Hepatocyte (in vitro differentiated cells): ENCODE data around the gene ZNF423.

ENCODE experiments used
- CTCF ChIP-seq: fragments of 200-600 bp; sonication (generic); IDR thresholded peaks from 2 replicates; pipeline ENCODE4 v1.5.1; 2016; ENCODE audit warnings: antibody characterized with exemption, mild to moderate bottlenecking; ENCODE audit not compliant: poor library complexity
- EZH2 ChIP-seq: fragments of 200-600 bp; sonication (generic); IDR thresholded peaks from 2 replicates; pipeline ENCODE4 v1.6.1; 2016; ENCODE audit warnings: antibody characterized with exemption, mild to moderate bottlenecking, borderline replicate concordance
- EZH2phosphoT487 ChIP-seq: fragments of 200-600 bp; sonication (generic); IDR thresholded peaks from one replicate; pipeline ENCODE4 v1.6.1; 2018; ENCODE audit warnings: antibody characterized with exemption, mild to moderate bottlenecking, low read depth, moderate library complexity; ENCODE audit not compliant: unreplicated experiment, severe bottlenecking

GRCh38 chr16:49782405-49782804, 73.5 kb downstream of the ZNF423 start:
- TF ChIP-seq CTCF (no peak), EZH2 (no peak), EZH2phosphoT487 (no peak)
